Retinal pigment epithelial cell (primary cell): ENCODE measurements around the gene ST8SIA6.

Source experiments
- DNase-seq: peaks from one replicate; pipeline ENCODE4 v3.0.0-alpha.2; 2010; ENCODE audit warnings: low read depth
- H3K4me3 ChIP-seq: 2 replicates; pipeline ENCODE4 v1.5.1; 2011; ENCODE audit warnings: mild to moderate bottlenecking, low read length, control low read depth, moderate library complexity
- TF ChIP-seq, protein P1 (sequence below): conservative IDR thresholded peaks from 2 replicates; pipeline ENCODE4 v1.5.1; 2011; ENCODE audit warnings: low read depth, low read length, control low read depth, inconsistent platforms

ST8SIA6 gene

DNA sequence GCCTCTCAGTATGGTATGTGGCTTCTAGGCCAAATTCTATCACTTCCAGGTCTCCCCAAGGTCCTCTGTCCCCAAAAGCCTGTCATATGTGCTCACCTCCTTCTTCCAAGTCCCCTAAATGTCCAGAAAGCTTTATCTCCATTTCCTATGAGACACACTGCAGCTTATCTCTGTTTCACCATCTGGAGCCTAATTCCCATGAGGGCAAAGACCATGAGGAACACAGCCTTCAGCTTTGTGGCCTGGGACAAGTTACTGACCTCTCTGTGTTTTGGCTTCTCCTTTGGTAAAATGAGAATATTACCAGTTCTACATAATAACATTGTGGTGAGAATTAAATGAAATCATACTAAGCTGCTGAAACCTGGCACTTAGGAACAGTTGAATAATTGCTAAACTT lies 19.2 kb downstream of the ST8SIA6 start:
- no peak for DNase-seq
- TF ChIP-seq, protein P1, sequence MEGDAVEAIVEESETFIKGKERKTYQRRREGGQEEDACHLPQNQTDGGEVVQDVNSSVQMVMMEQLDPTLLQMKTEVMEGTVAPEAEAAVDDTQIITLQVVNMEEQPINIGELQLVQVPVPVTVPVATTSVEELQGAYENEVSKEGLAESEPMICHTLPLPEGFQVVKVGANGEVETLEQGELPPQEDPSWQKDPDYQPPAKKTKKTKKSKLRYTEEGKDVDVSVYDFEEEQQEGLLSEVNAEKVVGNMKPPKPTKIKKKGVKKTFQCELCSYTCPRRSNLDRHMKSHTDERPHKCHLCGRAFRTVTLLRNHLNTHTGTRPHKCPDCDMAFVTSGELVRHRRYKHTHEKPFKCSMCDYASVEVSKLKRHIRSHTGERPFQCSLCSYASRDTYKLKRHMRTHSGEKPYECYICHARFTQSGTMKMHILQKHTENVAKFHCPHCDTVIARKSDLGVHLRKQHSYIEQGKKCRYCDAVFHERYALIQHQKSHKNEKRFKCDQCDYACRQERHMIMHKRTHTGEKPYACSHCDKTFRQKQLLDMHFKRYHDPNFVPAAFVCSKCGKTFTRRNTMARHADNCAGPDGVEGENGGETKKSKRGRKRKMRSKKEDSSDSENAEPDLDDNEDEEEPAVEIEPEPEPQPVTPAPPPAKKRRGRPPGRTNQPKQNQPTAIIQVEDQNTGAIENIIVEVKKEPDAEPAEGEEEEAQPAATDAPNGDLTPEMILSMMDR, result no peak
- no peak overlapping the region for H3K4me3 ChIP-seq

DNA sequence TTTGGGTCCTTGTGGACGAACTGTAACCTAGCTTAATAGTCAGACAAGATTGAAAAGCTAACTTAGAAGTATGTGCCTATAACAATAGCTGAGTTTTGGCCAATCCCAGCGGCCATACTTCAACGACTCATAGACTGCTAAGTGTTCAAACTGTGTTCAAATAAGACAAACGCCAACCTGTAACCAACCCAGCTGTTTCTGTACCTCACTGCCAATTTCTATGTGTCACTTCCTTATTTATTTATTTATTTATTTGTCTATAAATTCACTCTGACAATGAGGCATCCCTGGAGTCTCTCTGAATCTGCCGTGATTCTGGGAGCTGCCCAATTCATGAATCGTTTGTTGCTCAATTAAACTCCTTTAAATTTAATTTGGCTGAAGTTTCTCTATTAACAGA lies 21.7 kb downstream of the ST8SIA6 start:
- TF ChIP-seq, protein P1, result no peak
- DNase-seq, result no peak
- H3K4me3 ChIP-seq, result no peak overlapping the region

DNA sequence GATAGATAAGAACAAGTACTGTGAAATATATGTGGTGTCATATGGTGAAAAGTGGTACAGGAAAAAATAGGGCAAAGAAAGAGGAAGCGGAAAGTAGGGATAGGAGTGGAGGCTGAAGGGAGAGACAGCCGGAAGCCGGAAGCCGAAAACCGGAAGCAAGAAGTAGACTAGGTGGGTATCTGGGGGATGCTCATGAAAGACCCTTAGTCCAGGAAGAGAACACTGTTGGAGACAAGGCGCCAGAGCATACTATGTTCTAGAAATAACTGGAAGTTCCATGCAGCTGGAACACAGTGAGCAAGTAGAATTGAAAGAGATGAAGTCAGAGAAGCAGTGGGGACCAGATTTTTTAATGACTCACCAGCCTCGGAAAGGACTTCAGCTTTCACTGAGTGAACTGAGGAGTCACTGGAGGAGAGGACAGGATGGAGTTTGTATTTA lies 22.5 kb downstream of the ST8SIA6 start:
- H3K4me3 ChIP-seq, result no peak overlapping the region
- TF ChIP-seq, protein P1, result no peak
- DNase-seq, result no peak

DNA sequence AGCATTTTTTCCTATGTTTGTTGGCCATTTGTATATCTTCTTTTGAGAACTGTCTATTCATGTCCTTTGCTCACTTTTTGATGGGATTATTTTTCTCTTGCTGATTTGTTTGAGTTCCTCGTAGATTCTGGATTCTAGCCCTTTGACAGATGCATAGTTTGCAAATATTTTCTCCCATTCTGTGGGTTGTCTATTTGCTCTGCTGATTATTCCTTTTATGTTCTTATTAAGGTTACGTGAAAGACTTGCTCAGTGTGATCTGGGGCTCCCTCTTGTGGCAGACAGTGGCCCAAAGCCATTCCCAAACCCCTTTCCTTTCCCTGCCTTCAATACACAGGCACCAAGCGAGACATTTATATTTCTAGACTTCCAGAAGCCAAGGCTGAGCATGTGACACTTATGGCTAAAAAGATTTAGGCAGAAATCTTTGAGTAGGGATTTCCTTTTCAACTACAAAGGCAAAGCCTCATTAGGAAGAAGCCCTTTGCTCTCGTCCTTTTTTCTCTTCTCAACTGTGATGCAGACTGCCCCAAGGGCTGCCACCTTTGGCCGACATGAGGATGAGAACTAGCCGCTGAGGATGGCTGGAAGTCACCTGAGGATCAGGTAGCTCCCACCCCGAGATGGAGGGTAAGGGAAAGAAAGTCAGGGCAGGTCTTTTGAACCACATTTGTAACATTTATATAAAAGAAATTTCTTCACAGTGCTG lies 23.6 kb downstream of the ST8SIA6 start:
- H3K4me3 ChIP-seq, result no peak overlapping the region
- TF ChIP-seq, protein P1, result peak; percentile 97
- DNase-seq, result peak; percentile 66

DNA sequence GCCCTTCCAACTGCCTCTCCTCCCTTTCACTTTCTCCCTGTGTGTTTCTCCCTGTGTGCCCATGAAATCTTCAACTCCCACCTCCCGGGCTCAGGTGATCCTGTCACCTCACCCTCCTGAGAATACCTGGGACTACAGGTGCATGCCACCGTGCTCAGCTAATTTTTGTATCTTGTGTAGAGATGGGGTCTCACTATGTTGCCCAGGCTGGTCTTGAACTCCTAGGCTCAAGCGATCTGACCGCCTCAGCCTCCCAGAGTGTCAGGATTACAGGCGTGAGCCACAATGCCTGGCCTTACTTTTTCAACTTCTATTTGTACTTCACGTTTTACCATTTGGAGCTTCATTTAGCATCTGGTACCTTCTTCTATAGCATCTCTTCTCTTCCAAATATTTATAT lies 24.9 kb downstream of the ST8SIA6 start:
- H3K4me3 ChIP-seq, result no peak overlapping the region

DNA sequence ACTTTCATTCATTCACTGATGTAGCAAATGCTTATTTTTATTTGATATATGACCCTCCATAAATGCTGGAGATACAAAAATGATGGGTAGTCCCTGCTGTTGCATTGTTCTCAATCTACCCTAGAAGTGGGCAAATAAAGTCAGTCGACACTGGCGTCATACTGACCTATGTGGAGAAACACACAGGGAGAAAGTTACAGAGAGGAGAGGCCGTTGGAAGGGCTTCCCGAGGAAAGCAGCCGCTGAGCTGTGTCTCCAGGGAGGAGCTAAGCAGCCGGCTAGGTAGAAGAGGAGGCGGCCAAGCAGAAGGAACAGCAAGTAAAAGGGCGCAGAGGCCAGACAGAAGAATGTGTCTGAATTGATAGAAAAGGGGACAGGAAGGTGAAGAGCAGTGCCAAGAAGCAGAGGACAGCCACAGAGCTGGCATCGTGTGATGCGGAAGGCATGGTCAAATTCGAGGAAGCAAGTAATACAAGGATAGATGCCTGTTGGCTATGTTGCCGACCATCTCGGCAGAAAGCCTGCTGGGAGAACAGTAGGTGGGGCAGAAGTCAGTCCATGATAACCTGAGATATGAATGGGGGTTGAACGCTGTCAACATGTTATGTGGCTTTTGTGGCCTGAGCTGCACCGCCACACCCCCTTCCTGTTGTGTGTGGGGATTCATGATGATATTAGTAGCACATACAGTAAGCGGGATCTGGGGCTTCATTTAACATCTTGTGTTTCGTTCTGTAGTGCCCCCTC lies 25.9 kb downstream of the ST8SIA6 start:
- H3K4me3 ChIP-seq, result no peak overlapping the region

More for the DNA sequence above, 24.9 kb downstream of the ST8SIA6 start:
- DNase-seq, result no peak
- TF ChIP-seq, protein P1, result no peak

More for the DNA sequence above, 25.9 kb downstream of the ST8SIA6 start:
- no peak for DNase-seq
- TF ChIP-seq, protein P1, result no peak
